GM12878 (cell line): ENCODE measurements around the gene VAX1. TPM values are rescaled to one million over a fixed set of nuclear protein-coding genes. Genes with fewer than 3 reads are reported as not detected.

Experiments
- ATAC-seq: fragments of 200-7000 bp; cut with Tn5 transposase; 3 replicates; pipeline ENCODE4 v1.9.1; 2020; ENCODE audit warnings: mild to moderate bottlenecking, moderate library complexity
- Bru-seq: library from RNA; stranded (reverse); fragments of 400-500 nt; gene quantifications from one replicate; lab custom pipeline; 2021; lab: Mats Ljungman, UMichigan
- BruChase-seq, 2 experiments: library from RNA; stranded (reverse); fragments of 400-500 nt; gene quantifications; one replicate each; lab custom pipeline; 2021; lab: Mats Ljungman, UMichigan
- BruUV-seq: library from RNA; stranded (reverse); fragments of 400-500 nt; replicated peaks from 2 replicates; lab custom pipeline; 2021; lab: Mats Ljungman, UMichigan
- CTCF ChIA-PET: fragments of 300-600 bp; sonication (Branson Sonifier 250); formaldehyde crosslinking; extraction: SDS; loops from one replicate; lab custom pipeline; 2021; ENCODE audit warnings: inconsistent platforms; lab: Yijun Ruan, JAX
- POLR2A ChIA-PET: fragments of 350-600 bp; formaldehyde crosslinking; extraction: SDS; loops from one replicate; lab custom pipeline; 2021; ENCODE audit warnings: inconsistent platforms; lab: Charles Lee
- RAD21 ChIA-PET: fragments of 300-600 bp; sonication (Branson Sonifier 250); formaldehyde crosslinking; loops from one replicate; lab custom pipeline; 2023; ENCODE audit warnings: antibody characterized with exemption; ENCODE audit not compliant: unreplicated experiment; lab: Charles Lee
- SMC1A ChIA-PET: fragments of 300-600 bp; sonication (Branson Sonifier 250); formaldehyde crosslinking; loops from one replicate; lab custom pipeline; 2023; ENCODE audit not compliant: unreplicated experiment, uncharacterized antibody; lab: Charles Lee
- DNase-seq: peaks from one replicate; pipeline ENCODE4 v3.0.0-alpha.2; 2011; ENCODE audit warnings: low read depth, low spot score
- FAIRE-seq: peaks from 3 replicates; lab custom pipeline; 2011; peaks lifted over from hg19 to GRCh38; lab: Jason Lieb, UNC
- H2AFZ ChIP-seq: 2 replicates; pipeline ENCODE4 v1.6.0; 2011; ENCODE audit warnings: low read depth, low read length, control low read depth; ENCODE audit not compliant: control insufficient read depth
- H3K27ac ChIP-seq: 2 replicates; pipeline ENCODE4 v1.5.1; 2011; ENCODE audit warnings: control low read depth; ENCODE audit not compliant: control insufficient read depth, insufficient read depth
- H3K27me3 ChIP-seq, 2 experiments: replicated peaks in 1 of 2; 2 replicates each; pipeline versions ENCODE4 v1.6.0 to v1.6.1; 2011; ENCODE audit warnings: low read length in 1 of 2; ENCODE audit not compliant: control insufficient read depth in 2 of 2, insufficient read depth in 2 of 2
- H3K36me3 ChIP-seq, 2 experiments: 2 replicates each; pipeline ENCODE4 v1.5.1; 2011; ENCODE audit warnings: low read length in 1 of 2; ENCODE audit not compliant: control insufficient read depth in 2 of 2, insufficient read depth in 2 of 2
- H3K4me1 ChIP-seq: 2 replicates; pipeline ENCODE4 v1.6.1; 2011; ENCODE audit warnings: mild to moderate bottlenecking, low read length, moderate library complexity, mixed read lengths; ENCODE audit not compliant: control insufficient read depth, insufficient read depth
- H3K4me2 ChIP-seq: 2 replicates; pipeline ENCODE4 v1.6.0; 2011; ENCODE audit warnings: control low read depth; ENCODE audit not compliant: control insufficient read depth, insufficient read depth
- H3K4me3 ChIP-seq: fragments of 200-600 bp; sonication (generic); 2 replicates; pipeline ENCODE4 v1.5.1; 2016
- H3K79me2 ChIP-seq: 2 replicates; pipeline ENCODE4 v1.6.0; 2011; ENCODE audit warnings: low read length; ENCODE audit not compliant: control insufficient read depth, insufficient read depth
- H3K9ac ChIP-seq: 2 replicates; pipeline ENCODE4 v1.8.0; 2011; ENCODE audit warnings: low read length, control low read depth, mixed read lengths; ENCODE audit not compliant: control insufficient read depth, insufficient read depth
- H3K9me3 ChIP-seq: replicated peaks from 3 replicates; pipeline ENCODE4 v1.5.1; 2011; ENCODE audit warnings: mild to moderate bottlenecking, low read length; ENCODE audit not compliant: control insufficient read depth, insufficient read depth
- H4K20me1 ChIP-seq: 2 replicates; pipeline ENCODE4 v1.6.0; 2011; ENCODE audit not compliant: control insufficient read depth, insufficient read depth
- CBFB ChIP-seq: IDR thresholded peaks from 2 replicates; pipeline ENCODE4 v1.6.1; 2016; ENCODE audit warnings: antibody characterized with exemption, low read depth
- CHD1 ChIP-seq: IDR thresholded peaks from 2 replicates; pipeline ENCODE4 v1.6.1; 2012; ENCODE audit warnings: low read depth, low read length, improper control_type of control experiment
- EED ChIP-seq: sonication (generic); IDR thresholded peaks from 2 replicates; pipeline ENCODE4 v1.6.1; 2016; ENCODE audit warnings: antibody characterized with exemption, low read depth
- FOXK2 ChIP-seq: fragments of 450-650 bp; IDR thresholded peaks from 2 replicates; pipeline ENCODE4 v1.6.1; 2017; ENCODE audit warnings: mild to moderate bottlenecking, moderate library complexity
- FOXM1 ChIP-seq: IDR thresholded peaks from 2 replicates; pipeline ENCODE4 v1.6.1; 2012; ENCODE audit warnings: low read depth, mild to moderate bottlenecking, inconsistent platforms, low read length, moderate library complexity
- POU2F2 ChIP-seq: IDR thresholded peaks from 3 replicates; pipeline ENCODE4 v1.6.1; 2011; ENCODE audit warnings: low read depth, mild to moderate bottlenecking, low read length, borderline replicate concordance
- SP1 ChIP-seq: IDR thresholded peaks from one replicate; pipeline ENCODE4 v1.6.1; 2011; ENCODE audit warnings: low read depth, low read length
- ZBTB11 ChIP-seq: fragments of 450-650 bp; formaldehyde crosslinking; IDR thresholded peaks from 2 replicates; pipeline ENCODE4 v1.5.0; 2022; ENCODE audit warnings: mild to moderate bottlenecking, missing genetic modification characterization
- WGBS: methylation state at CpG from one replicate; pipeline ENCODE4 v1.1.6; 2016; ENCODE audit warnings: low lambda C conversion rate; ENCODE audit not compliant: insufficient replicate concordance, insufficient coverage; ENCODE audit errors: missing lambda C conversion rate; 5-methylcytosine and 5-hydroxymethylcytosine counted together
- in situ Hi-C: fragments of 300-500 bp; cut with MboI; formaldehyde crosslinking; loops from 9 replicates; pipeline ENCODE4 v1.14.3; 2018; ENCODE audit warnings: mixed read lengths
- intact Hi-C: fragments of 100-400 bp; cut with micrococcal nuclease; formaldehyde crosslinking; loops from one replicate; pipeline ENCODE4 v1.14.2; 2022; ENCODE audit not compliant: unreplicated experiment
- long read RNA-seq, 2 experiments: library from polyadenylated mRNA; unstranded; transcript quantifications; one replicate each; pipeline ENCODE4 v2.0.0, GENCODE V29; 2019 to 2020
- polyA minus RNA-seq, 3 experiments: library from RNA; depleted of rRNA, polyadenylated mRNA; stranded (reverse); fragments of >200 nt; gene quantifications; 2 replicates each; pipeline ENCODE4 v1.2.3, GENCODE V29; 2011
- polyA plus RNA-seq, 11 experiments: library from polyadenylated mRNA; depleted of rRNA in 4 of 11; unstranded in 6 of 11; stranded (reverse) in 5 of 11; fragments of >200 nt; fragmentation: Nextera tagmentation in 4 of 11; fragmentation: Illumina TruSeq in 1 of 11; extraction: Ambion mirVana in 4 of 11; extraction: Trizol in 1 of 11; gene quantifications; 1 replicate in 1 of 11; 2 replicates in 10 of 11; pipeline versions ENCODE4 v1.2.1 to v1.2.3, GENCODE V29; 2011 to 2016; ENCODE audit warnings: inconsistent platforms in 2 of 11, missing spikeins in 2 of 11, low read depth in 1 of 11
- total RNA-seq, 4 experiments: library from RNA; depleted of rRNA in 3 of 4; stranded (reverse); fragments of >200 nt in 3 of 4; fragmentation: Illumina TruSeq in 1 of 4; extraction: Trizol in 1 of 4; gene quantifications; 2 replicates each; pipeline versions ENCODE4 v1.2.1 to v1.2.3, GENCODE V29; 2013 to 2021

The VAX1 gene, protein sequence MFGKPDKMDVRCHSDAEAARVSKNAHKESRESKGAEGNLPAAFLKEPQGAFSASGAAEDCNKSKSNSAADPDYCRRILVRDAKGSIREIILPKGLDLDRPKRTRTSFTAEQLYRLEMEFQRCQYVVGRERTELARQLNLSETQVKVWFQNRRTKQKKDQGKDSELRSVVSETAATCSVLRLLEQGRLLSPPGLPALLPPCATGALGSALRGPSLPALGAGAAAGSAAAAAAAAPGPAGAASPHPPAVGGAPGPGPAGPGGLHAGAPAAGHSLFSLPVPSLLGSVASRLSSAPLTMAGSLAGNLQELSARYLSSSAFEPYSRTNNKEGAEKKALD
- not detected in 2 replicates for total RNA-seq (2013; cell fraction: nucleolus; rRNA removed)
- total RNA-seq (2014; rRNA removed) = not detected in 2 replicates
- total RNA-seq (2014; rRNA removed; fragmentation: Illumina TruSeq; extraction: Trizol) = not detected in 2 replicates
- total RNA-seq (2021) = not detected in 2 replicates
- not detected for polyA plus RNA-seq (2011; ENCODE audit: low read depth)
- not detected in 2 replicates for polyA plus RNA-seq (2011; rRNA removed)
- polyA plus RNA-seq (2011; cell fraction: cytosol; rRNA removed) = not detected in 2 replicates
- not detected in 2 replicates for polyA plus RNA-seq (2011; cell fraction: nucleus; rRNA removed)
- not detected in 2 replicates for polyA plus RNA-seq (2012)
- polyA plus RNA-seq (2014; fragmentation: Illumina TruSeq; extraction: Trizol) = not detected in 2 replicates
- not detected for polyA plus RNA-seq (2014; fragmentation: Nextera tagmentation; extraction: Ambion mirVana)
- not detected in 2 replicates for polyA plus RNA-seq (2014; rRNA removed)
- polyA plus RNA-seq (2016; fragmentation: Nextera tagmentation; extraction: Ambion mirVana) = not detected
- polyA minus RNA-seq (2011; rRNA and poly(A)+ RNA removed) = not detected in 2 replicates
- polyA minus RNA-seq (2011; cell fraction: cytosol; rRNA and poly(A)+ RNA removed) = not detected in 2 replicates
- not detected in 2 replicates for polyA minus RNA-seq (2011; cell fraction: nucleus; rRNA and poly(A)+ RNA removed)
- Bru-seq, nascent RNA = not detected
- not detected for BruChase-seq, experiment 1, labeled RNA remaining after a 6-hour chase
- BruChase-seq, experiment 2, labeled RNA remaining after a 2-hour chase = not detected
- long read RNA-seq, experiment 1 = 0 reads
- long read RNA-seq, experiment 2 = 0 reads

GRCh38 chr10:117137911-117138642, at the start of gene VAX1:
Gene VAX1, minus strand, starts transcription at chr10:117138270. Its CDS starts 214 bp downstream, at chr10:117138056.
- Histone ChIP-seq H3K4me1 (no peaks in the 10 kb centered on the region), H3K4me3 (no peak within 1 kb of the TSS), H3K79me2 (no peaks in the 10 kb centered on the region), H3K36me3 (no peaks in the 10 kb centered on the region), H3K27ac (no peak within 1 kb of the TSS), H3K9me3 (peaks cover 1% of the 10 kb centered on the region; the same call in 2 of the 3 replicates), H3K27me3 (peaks cover 12 to 26% of the 10 kb centered on the region in 2 experiments), H3K4me2 (no peak within 1 kb of the TSS), H4K20me1 (no peaks in the 10 kb centered on the region), H3K9ac (no peak within 1 kb of the TSS), H2AFZ (no peak within 1 kb of the TSS)
- in situ Hi-C loops (no loop called here), intact Hi-C loops (no loop called here)
- no peak for ATAC-seq
- SMC1A ChIA-PET = no interaction called here
- RAD21 ChIA-PET = no interaction called here
- BruUV-seq = no TSS peak
- DNase-seq = no peak
- FAIRE-seq = no peak
- POLR2A ChIA-PET = no interaction called here
- TF ChIP-seq SP1 (no peak), CHD1 (no peak), CBFB (no peak), ZBTB11 (CRISPR knock-in tag) (no peak), POU2F2 (no peak), EED (no peak), FOXM1 (no peak), FOXK2 (no peak)
- CTCF ChIA-PET = no interaction called here
- WGBS = 59% methylated on average over 58 of the region's 65 CpGs
